Mesenchymal stem cell (in vitro differentiated cells and primary cell): ENCODE results near the gene RNF186.

Experiments
- DNase-seq: peaks from one replicate; pipeline ENCODE4 v3.0.0-alpha.2; 2013
- H2AFZ ChIP-seq: one replicate; pipeline ENCODE4 v1.6.1; 2013; ENCODE audit warnings: low read depth, mild to moderate bottlenecking, control low read depth, inconsistent platforms, low read length, moderate library complexity
- H2AK5ac ChIP-seq: 2 replicates; pipeline ENCODE4 v1.6.1; 2013; ENCODE audit warnings: low read length, moderate library complexity, mild to moderate bottlenecking, inconsistent platforms; ENCODE audit not compliant: severe bottlenecking
- H2BK120ac ChIP-seq: one replicate; pipeline ENCODE4 v1.6.1; 2013; ENCODE audit warnings: low read depth, mild to moderate bottlenecking, inconsistent platforms, low read length, moderate library complexity
- H2BK12ac ChIP-seq, 2 experiments: one replicate each; pipeline ENCODE4 v1.6.1; 2013; ENCODE audit warnings: inconsistent platforms in 2 of 2, low read length in 2 of 2, mild to moderate bottlenecking in 2 of 2, moderate library complexity in 2 of 2, control low read depth in 1 of 2
- H2BK15ac ChIP-seq: one replicate; pipeline ENCODE4 v1.6.1; 2013; ENCODE audit warnings: mild to moderate bottlenecking, low read depth, inconsistent platforms; ENCODE audit not compliant: poor library complexity, severe bottlenecking
- H2BK5ac ChIP-seq: 2 replicates; pipeline ENCODE4 v1.6.1; 2013; ENCODE audit warnings: low read depth, mild to moderate bottlenecking, low read length, control low read depth, inconsistent platforms; ENCODE audit not compliant: poor library complexity, severe bottlenecking
- H3K14ac ChIP-seq, 2 experiments: one replicate each; pipeline ENCODE4 v1.6.1; 2013; ENCODE audit warnings: inconsistent platforms in 2 of 2, low read length in 2 of 2, control low read depth in 1 of 2, mild to moderate bottlenecking in 1 of 2, moderate library complexity in 1 of 2
- H3K18ac ChIP-seq, 2 experiments: one replicate each; pipeline ENCODE4 v1.6.1; 2013; ENCODE audit warnings: inconsistent platforms in 2 of 2, low read length in 2 of 2, control low read depth in 1 of 2, low read depth in 1 of 2, mild to moderate bottlenecking in 1 of 2
- H3K23ac ChIP-seq, 2 experiments: one replicate each; pipeline ENCODE4 v1.6.1; 2013; ENCODE audit warnings: inconsistent platforms in 2 of 2, low read length in 2 of 2, mild to moderate bottlenecking in 2 of 2, moderate library complexity in 2 of 2, control low read depth in 1 of 2
- H3K27ac ChIP-seq: 2 replicates; pipeline ENCODE4 v1.5.1; 2013; ENCODE audit warnings: mild to moderate bottlenecking, moderate library complexity, low read length, control low read depth, inconsistent platforms; ENCODE audit not compliant: poor library complexity, severe bottlenecking
- H3K27me3 ChIP-seq, 2 experiments: 2 replicates each; pipeline versions ENCODE4 v1.6.1 to v1.7.0; 2013; ENCODE audit warnings: low read length in 2 of 2, mild to moderate bottlenecking in 2 of 2, moderate library complexity in 2 of 2, control low read depth in 1 of 2, inconsistent platforms in 1 of 2; ENCODE audit not compliant: control insufficient read depth in 1 of 2, insufficient read depth in 1 of 2
- H3K36me3 ChIP-seq, 2 experiments: 2 replicates each; pipeline versions ENCODE4 v1.6.1 to v1.7.0; 2013; ENCODE audit warnings: low read length in 2 of 2, control low read depth in 1 of 2, inconsistent platforms in 1 of 2, low read depth in 1 of 2, mild to moderate bottlenecking in 1 of 2; ENCODE audit not compliant: insufficient read depth in 2 of 2, control insufficient read depth in 1 of 2
- H3K4ac ChIP-seq, 2 experiments: one replicate each; pipeline ENCODE4 v1.6.1; 2013; ENCODE audit warnings: inconsistent platforms in 2 of 2, low read length in 2 of 2, mild to moderate bottlenecking in 2 of 2, moderate library complexity in 2 of 2, control low read depth in 1 of 2, low read depth in 1 of 2
- H3K4me1 ChIP-seq: 2 replicates; pipeline ENCODE4 v1.6.1; 2013; ENCODE audit warnings: low read depth, low read length, control low read depth; ENCODE audit not compliant: control insufficient read depth, insufficient read depth
- H3K4me2 ChIP-seq: 2 replicates; pipeline ENCODE4 v1.6.1; 2013; ENCODE audit warnings: low read length, mild to moderate bottlenecking, inconsistent platforms; ENCODE audit not compliant: poor library complexity, severe bottlenecking
- H3K4me3 ChIP-seq, 2 experiments: 2 replicates each; pipeline versions ENCODE4 v1.5.1 to v1.7.0; 2013; ENCODE audit warnings: low read length in 2 of 2, mild to moderate bottlenecking in 2 of 2, control low read depth in 1 of 2, low read depth in 1 of 2; ENCODE audit not compliant: insufficient read depth in 1 of 2
- H3K79me1 ChIP-seq: replicated peaks from 2 replicates; pipeline ENCODE4 v1.6.1; 2013; ENCODE audit warnings: mild to moderate bottlenecking, control low read depth, low read length, inconsistent platforms; ENCODE audit not compliant: poor library complexity, severe bottlenecking
- H3K9ac ChIP-seq: 2 replicates; pipeline ENCODE4 v1.7.0; 2013; ENCODE audit warnings: mild to moderate bottlenecking, low read length, moderate library complexity
- H3K9me3 ChIP-seq: 2 replicates; pipeline ENCODE4 v1.7.0; 2013; ENCODE audit warnings: mild to moderate bottlenecking, low read length; ENCODE audit not compliant: control insufficient read depth
- H4K8ac ChIP-seq: one replicate; pipeline ENCODE4 v1.6.1; 2013; ENCODE audit warnings: inconsistent platforms, mild to moderate bottlenecking, low read length, moderate library complexity
- H4K91ac ChIP-seq: one replicate; pipeline ENCODE4 v1.6.1; 2013; ENCODE audit warnings: mild to moderate bottlenecking, low read length, inconsistent platforms
- WGBS: methylation state at CpG from one replicate; pipeline ENCODE4 v1.1.7; 2013; ENCODE audit warnings: mixed read lengths; 5-methylcytosine and 5-hydroxymethylcytosine counted together

Gene RNF186

DNA sequence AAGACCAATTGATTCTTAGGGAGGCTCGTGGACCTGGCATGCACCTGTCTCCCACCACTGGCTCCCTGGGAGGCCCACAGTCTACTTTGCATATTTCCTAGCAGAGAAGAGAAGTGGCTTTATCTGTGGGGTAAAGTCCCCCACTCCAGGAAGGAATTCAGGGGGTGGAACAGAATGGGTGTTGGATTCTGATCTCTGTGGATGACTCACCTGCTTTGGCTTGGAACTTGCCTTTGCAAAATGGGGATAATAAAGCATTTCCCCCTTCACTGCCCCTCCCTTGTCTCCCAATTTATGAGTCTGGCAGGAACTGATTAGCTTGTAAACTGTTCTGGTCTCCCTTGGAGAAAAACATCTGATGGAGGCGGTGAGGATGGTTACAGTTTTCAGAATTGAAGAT is 46.0 kb upstream of the RNF186 start:
- peaks cover 0 to 5% of the 10 kb centered on the region in 2 experiments for H3K27me3 ChIP-seq

GRCh38 chr1:19860418-19860817 is 45.3 kb upstream of the RNF186 start:
- Histone ChIP-seq H3K4me1 (no peaks in the 10 kb centered on the region), H4K8ac (no peak overlapping the region), H3K27ac (no peak overlapping the region), H3K79me1 (no peaks in the 10 kb centered on the region), H3K4ac (no peak overlapping the region), H3K9me3 (peaks cover 6% of the 10 kb centered on the region), H3K36me3 (no peaks in the 10 kb centered on the region), H2BK5ac (no peak overlapping the region), H2BK12ac (peak overlapping the region in 1 of 2 experiments; percentile 15), H2AK5ac (no peak overlapping the region), H3K27me3 (peaks cover 0 to 5% of the 10 kb centered on the region in 2 experiments), H2BK15ac (no peak overlapping the region), H3K4me2 (no peak overlapping the region), H3K9ac (no peak overlapping the region), H2AFZ (no peak overlapping the region), H3K4me3 (no peak overlapping the region), H3K14ac (no peak overlapping the region), H2BK120ac (no peak overlapping the region), H3K23ac (no peak overlapping the region), H3K18ac (no peak overlapping the region), H4K91ac (no peak overlapping the region)
- no peak for DNase-seq
- 91% methylated on average over 2 of the region's 2 CpGs for WGBS

More for the DNA sequence above, 46.0 kb upstream of the RNF186 start:
- H3K18ac ChIP-seq, result no peak overlapping the region
- no peaks in the 10 kb centered on the region for H3K36me3 ChIP-seq
- whole genome bisulfite sequencing, result 49% methylated on average over 2 of the region's 2 CpGs
- no peak overlapping the region for H2AFZ ChIP-seq
- no peak overlapping the region for H3K4me3 ChIP-seq
- no peak overlapping the region for H3K23ac ChIP-seq
- H2BK15ac ChIP-seq, result no peak overlapping the region
- peaks cover 6% of the 10 kb centered on the region for H3K9me3 ChIP-seq
- no peak overlapping the region for H2BK12ac ChIP-seq
- no peak overlapping the region for H3K14ac ChIP-seq
- H2BK5ac ChIP-seq, result no peak overlapping the region
- no peak overlapping the region for H2BK120ac ChIP-seq
- H3K9ac ChIP-seq, result no peak overlapping the region
- H2AK5ac ChIP-seq, result no peak overlapping the region
- no peak overlapping the region for H4K8ac ChIP-seq
- no peak overlapping the region for H3K27ac ChIP-seq
- no peaks in the 10 kb centered on the region for H3K4me1 ChIP-seq
- H3K4me2 ChIP-seq, result no peak overlapping the region
- H3K79me1 ChIP-seq, result no peaks in the 10 kb centered on the region
- H4K91ac ChIP-seq, result no peak overlapping the region
- no peak for DNase-seq
- no peak overlapping the region for H3K4ac ChIP-seq

DNA sequence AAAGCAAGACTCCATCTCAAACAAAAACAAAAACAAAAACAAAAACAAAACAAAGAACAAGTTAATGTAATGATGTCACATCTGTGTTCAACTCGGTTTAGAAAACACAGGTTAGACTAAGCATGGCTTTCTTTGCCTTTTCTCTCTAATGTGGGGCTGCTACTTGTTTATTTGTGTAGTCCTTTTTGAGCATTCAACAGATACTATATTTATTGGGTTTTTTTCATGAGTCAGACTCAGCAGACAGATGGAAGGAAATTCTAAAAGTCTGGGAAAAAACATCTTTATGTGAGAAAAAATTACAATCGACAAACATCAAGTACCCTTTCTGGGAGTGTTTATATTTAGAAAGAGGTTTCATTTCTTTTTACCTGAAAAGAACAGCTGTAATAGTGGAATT is 44.8 kb upstream of the RNF186 start:
- no peak overlapping the region for H4K8ac ChIP-seq
- H3K79me1 ChIP-seq, result no peaks in the 10 kb centered on the region
- no peak overlapping the region for H3K18ac ChIP-seq
- no peak overlapping the region for H2BK120ac ChIP-seq
- no peak overlapping the region for H2BK5ac ChIP-seq
- H3K27ac ChIP-seq, result no peak overlapping the region
- H2BK15ac ChIP-seq, result no peak overlapping the region
- H3K4me1 ChIP-seq, result no peaks in the 10 kb centered on the region
- no peak overlapping the region for H4K91ac ChIP-seq
- H3K23ac ChIP-seq, result no peak overlapping the region
- no peak overlapping the region for H3K4me3 ChIP-seq
- peaks cover 6% of the 10 kb centered on the region for H3K9me3 ChIP-seq
- DNase-seq, result no peak
- no peak overlapping the region for H3K4ac ChIP-seq
- H3K27me3 ChIP-seq, result peaks cover 0 to 5% of the 10 kb centered on the region in 2 experiments
- H3K36me3 ChIP-seq, result no peaks in the 10 kb centered on the region
- H2AK5ac ChIP-seq, result no peak overlapping the region
- WGBS, result 95% methylated on average over 2 of the region's 2 CpGs
- no peak overlapping the region for H2BK12ac ChIP-seq
- H3K14ac ChIP-seq, result no peak overlapping the region
- H3K4me2 ChIP-seq, result no peak overlapping the region
- H3K9ac ChIP-seq, result no peak overlapping the region
- no peak overlapping the region for H2AFZ ChIP-seq

DNA sequence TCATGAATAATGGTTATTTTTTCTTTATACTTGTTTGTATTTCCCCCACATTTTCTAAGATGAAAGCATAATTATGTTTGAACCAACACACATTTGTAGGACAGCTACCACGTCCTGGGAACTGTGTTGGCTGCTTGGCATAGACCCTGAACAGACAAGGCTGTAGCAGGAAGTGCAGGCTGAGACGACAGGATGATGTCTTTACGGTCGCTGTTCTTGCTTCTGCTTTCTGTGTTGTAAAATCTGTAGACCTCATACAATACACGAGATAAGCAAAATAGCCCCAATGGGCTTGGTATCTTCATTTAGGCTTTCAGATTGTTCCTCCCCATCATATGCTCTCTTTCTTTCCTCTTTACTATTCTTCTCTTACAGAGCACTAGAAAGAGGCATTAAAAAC is 43.8 kb upstream of the RNF186 start:
- no peak overlapping the region for H3K4ac ChIP-seq
- no peak for DNase-seq
- no peak overlapping the region for H4K91ac ChIP-seq
- H2BK15ac ChIP-seq, result no peak overlapping the region
- no peaks in the 10 kb centered on the region for H3K36me3 ChIP-seq
- no peak overlapping the region for H3K4me2 ChIP-seq
- no peaks in the 10 kb centered on the region for H3K4me1 ChIP-seq
- 44% methylated on average over 5 of the region's 5 CpGs for whole genome bisulfite sequencing
- H2BK5ac ChIP-seq, result no peak overlapping the region
- no peak overlapping the region for H3K27ac ChIP-seq
- no peak overlapping the region for H3K18ac ChIP-seq
- no peak overlapping the region for H2AK5ac ChIP-seq
- H3K23ac ChIP-seq, result no peak overlapping the region
- no peak overlapping the region for H2BK12ac ChIP-seq
- no peak overlapping the region for H2BK120ac ChIP-seq
- H3K79me1 ChIP-seq, result no peaks in the 10 kb centered on the region
- no peak overlapping the region for H3K14ac ChIP-seq
- H3K4me3 ChIP-seq, result no peak overlapping the region
- H3K9me3 ChIP-seq, result peaks cover 6% of the 10 kb centered on the region
- peaks cover 0 to 5% of the 10 kb centered on the region in 2 experiments for H3K27me3 ChIP-seq
- H2AFZ ChIP-seq, result no peak overlapping the region
- no peak overlapping the region for H3K9ac ChIP-seq
- H4K8ac ChIP-seq, result no peak overlapping the region
